Measurements from ENCODE around the gene CRHBP.

GRCh38 chr5:76938177-76938576, 14.7 kb upstream of the CRHBP start:
- TF ChIP-seq, protein P1, sequence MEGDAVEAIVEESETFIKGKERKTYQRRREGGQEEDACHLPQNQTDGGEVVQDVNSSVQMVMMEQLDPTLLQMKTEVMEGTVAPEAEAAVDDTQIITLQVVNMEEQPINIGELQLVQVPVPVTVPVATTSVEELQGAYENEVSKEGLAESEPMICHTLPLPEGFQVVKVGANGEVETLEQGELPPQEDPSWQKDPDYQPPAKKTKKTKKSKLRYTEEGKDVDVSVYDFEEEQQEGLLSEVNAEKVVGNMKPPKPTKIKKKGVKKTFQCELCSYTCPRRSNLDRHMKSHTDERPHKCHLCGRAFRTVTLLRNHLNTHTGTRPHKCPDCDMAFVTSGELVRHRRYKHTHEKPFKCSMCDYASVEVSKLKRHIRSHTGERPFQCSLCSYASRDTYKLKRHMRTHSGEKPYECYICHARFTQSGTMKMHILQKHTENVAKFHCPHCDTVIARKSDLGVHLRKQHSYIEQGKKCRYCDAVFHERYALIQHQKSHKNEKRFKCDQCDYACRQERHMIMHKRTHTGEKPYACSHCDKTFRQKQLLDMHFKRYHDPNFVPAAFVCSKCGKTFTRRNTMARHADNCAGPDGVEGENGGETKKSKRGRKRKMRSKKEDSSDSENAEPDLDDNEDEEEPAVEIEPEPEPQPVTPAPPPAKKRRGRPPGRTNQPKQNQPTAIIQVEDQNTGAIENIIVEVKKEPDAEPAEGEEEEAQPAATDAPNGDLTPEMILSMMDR (IDR thresholded peaks at IDR 0.05): no peak
- no peak for TF ChIP-seq POLR2A (IDR thresholded peaks at IDR 0.05)
- TF ChIP-seq EP300 (IDR thresholded peaks at IDR 0.05): no peak
- no peak for TF ChIP-seq POLR2AphosphoS5 (IDR thresholded peaks at IDR 0.05)
